Endothelial cell of umbilical vein (primary cell): ENCODE results near the gene MTFR1L.

Source experiments
- EZH2 ChIP-seq: IDR thresholded peaks from 2 replicates; pipeline ENCODE4 v1.6.1; 2012; ENCODE audit warnings: borderline replicate concordance, low read depth, mild to moderate bottlenecking, moderate library complexity, low read length, inconsistent platforms; ENCODE audit not compliant: severe bottlenecking
- FOS ChIP-seq: IDR thresholded peaks from 2 replicates; pipeline ENCODE4 v1.6.1; 2011; ENCODE audit warnings: mild to moderate bottlenecking, low read length, moderate library complexity, borderline replicate concordance; ENCODE audit not compliant: insufficient read depth
- MYC ChIP-seq: IDR thresholded peaks from one replicate; pipeline ENCODE4 v1.6.1; 2011; ENCODE audit warnings: mild to moderate bottlenecking, low read depth, low read length
- POLR2A ChIP-seq: IDR thresholded peaks from 2 replicates; pipeline ENCODE4 v1.6.1; 2012; ENCODE audit warnings: low read depth, mild to moderate bottlenecking, control low read depth, low read length
- POLR2AphosphoS5 ChIP-seq: IDR thresholded peaks from 2 replicates; pipeline ENCODE4 v1.6.1; 2012; ENCODE audit warnings: low read depth, mild to moderate bottlenecking, control low read depth, low read length, moderate library complexity; ENCODE audit not compliant: insufficient read depth
- TF ChIP-seq, protein P1 (sequence below), 2 donors: IDR thresholded peaks; 1 replicate in 1 of 2; 2 replicates in 1 of 2; pipeline ENCODE4 v1.5.1; 2011; ENCODE audit warnings: low read length in 2 of 2, mild to moderate bottlenecking in 2 of 2, moderate library complexity in 2 of 2, control low read depth in 1 of 2, inconsistent platforms in 1 of 2, low read depth in 1 of 2; ENCODE audit not compliant: insufficient read depth in 1 of 2; ENCODE audit errors: extremely low read depth in 1 of 2
- TF ChIP-seq, protein P2 (sequence below): IDR thresholded peaks from 2 replicates; pipeline ENCODE4 v1.6.1; 2011; ENCODE audit not compliant: insufficient read depth, insufficient read length

DNA sequence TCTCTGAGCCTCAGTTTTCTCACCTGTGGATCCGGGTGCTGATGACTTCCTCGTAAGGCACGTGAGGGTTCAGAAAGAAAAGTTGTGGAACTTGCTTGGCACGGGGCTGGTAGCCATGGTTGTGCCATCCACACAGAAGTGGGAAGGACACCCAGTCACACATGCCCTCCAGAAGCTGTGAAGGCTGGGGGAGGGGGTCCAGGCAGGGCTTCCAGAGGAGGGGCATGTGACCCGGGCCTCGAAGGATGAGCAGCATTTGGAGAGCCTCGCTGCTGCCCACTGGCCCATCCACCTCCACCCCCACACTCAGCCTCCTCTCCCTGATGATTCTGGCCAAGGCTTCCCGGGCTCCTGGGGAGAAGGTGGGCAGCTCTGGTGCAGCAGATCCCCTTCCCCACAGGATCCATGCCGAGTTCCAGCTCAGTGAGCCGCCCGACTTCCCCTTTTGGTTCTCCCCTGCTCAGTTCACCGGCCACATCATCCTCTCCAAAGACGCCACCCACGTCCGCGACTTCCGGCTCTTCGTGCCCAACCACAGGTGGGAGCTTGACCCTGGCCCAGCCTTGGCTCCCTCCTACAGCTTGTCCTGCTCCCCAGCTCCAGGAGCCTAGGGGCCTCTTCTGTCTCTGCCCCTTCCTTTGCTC is 10.3 kb upstream of the MTFR1L start:
- TF ChIP-seq EZH2 (no peak), POLR2AphosphoS5 (no peak), FOS (no peak), MYC (no peak), POLR2A (no peak)
- TF ChIP-seq, protein P1, sequence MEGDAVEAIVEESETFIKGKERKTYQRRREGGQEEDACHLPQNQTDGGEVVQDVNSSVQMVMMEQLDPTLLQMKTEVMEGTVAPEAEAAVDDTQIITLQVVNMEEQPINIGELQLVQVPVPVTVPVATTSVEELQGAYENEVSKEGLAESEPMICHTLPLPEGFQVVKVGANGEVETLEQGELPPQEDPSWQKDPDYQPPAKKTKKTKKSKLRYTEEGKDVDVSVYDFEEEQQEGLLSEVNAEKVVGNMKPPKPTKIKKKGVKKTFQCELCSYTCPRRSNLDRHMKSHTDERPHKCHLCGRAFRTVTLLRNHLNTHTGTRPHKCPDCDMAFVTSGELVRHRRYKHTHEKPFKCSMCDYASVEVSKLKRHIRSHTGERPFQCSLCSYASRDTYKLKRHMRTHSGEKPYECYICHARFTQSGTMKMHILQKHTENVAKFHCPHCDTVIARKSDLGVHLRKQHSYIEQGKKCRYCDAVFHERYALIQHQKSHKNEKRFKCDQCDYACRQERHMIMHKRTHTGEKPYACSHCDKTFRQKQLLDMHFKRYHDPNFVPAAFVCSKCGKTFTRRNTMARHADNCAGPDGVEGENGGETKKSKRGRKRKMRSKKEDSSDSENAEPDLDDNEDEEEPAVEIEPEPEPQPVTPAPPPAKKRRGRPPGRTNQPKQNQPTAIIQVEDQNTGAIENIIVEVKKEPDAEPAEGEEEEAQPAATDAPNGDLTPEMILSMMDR (IDR thresholded peaks at IDR 0.05; ENCODE audit: extremely low read depth in 1 of 2, insufficient read depth in 1 of 2, low read depth in 1 of 2, low read length in 2 of 2), result no peak
- TF ChIP-seq, protein P2, sequence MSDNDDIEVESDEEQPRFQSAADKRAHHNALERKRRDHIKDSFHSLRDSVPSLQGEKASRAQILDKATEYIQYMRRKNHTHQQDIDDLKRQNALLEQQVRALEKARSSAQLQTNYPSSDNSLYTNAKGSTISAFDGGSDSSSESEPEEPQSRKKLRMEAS, result no peak
